ENCODE results near the gene LRRC72. TPM values are rescaled to one million over a fixed set of nuclear protein-coding genes. Genes with fewer than 3 reads are reported as not detected.
"Not testable (repeated sequence)": the region's sequence is repeated elsewhere in the genome, so short reads cannot be mapped to it uniquely, and the experiment has no call there.

Gene LRRC72
- polyA plus RNA-seq, 1 donor, result not detected

DNA sequence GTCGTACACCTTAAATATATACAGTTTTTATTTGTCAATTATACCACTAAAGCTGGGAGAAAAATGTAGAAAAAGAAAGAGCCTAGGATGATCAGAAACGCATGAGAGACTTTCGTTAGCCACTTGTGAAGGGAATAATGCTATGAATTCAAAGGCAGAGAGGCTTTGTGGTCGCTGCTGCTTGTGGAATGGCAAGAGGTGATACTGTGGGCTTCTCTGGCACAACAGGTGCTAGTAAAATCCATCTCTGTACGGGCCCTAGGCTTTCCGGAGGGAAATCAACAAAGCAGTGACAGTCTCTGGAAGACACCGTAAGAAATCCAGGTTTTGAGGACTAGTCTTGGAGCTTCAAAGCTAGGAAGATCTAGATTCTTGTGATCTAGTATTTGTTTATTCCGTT, 52.6 kb downstream of the LRRC72 start:
- no peak for DNase-seq (ENCODE audit: low read depth)

GRCh38 chr7:16581286-16581685, 54.7 kb downstream of the LRRC72 start:
- DNase-seq (ENCODE audit: low read depth), result no peak

GRCh38 chr7:16583834-16584233, 57.2 kb downstream of the LRRC72 start:
- DNase-seq (ENCODE audit: low read depth), result no peak

GRCh38 chr7:16585540-16585939, 58.9 kb downstream of the LRRC72 start:
- no peak for DNase-seq (ENCODE audit: low read depth)

DNA sequence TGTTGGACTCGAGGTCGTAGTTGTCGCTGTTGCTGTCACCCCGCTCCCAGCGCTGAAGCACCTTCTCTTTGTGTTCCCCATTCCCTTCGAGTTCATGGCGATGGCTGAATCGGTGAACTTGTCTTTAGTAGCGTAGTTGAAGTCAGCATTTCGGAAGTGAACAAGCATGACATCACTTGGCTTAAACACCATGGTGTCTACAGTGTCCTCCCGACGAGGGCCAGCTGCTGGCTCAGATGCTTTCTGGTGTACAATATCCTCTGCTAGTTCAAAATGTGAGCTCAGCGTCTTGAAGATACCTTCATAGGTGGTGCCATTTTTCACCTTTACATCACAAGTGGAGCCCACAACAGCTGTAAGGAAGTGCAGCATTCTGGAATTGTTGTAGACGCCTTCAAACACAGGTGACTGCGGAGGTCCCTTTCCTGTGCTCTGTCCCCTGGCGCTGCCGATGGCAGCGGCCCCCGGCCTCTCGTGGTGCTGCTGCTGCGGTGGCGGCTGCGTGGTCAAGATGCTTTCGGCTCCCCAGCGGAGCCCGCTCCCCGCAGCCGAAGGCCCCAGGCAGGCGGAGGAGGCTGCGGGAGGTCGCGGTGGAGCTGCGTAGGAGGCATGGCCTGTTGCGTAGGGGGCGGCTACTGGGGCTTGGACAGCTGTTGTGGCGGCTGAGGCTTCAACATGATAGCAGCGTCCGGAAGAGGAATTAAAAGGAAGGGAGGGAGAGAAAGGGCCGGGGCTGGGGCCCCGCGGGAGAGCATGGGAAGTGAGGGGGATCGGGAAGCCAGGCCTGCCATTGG, 59.7 kb downstream of the LRRC72 start:
- no peak for DNase-seq (ENCODE audit: low read depth)

GRCh38 chr7:16587129-16587528, 60.5 kb downstream of the LRRC72 start:
- DNase-seq (ENCODE audit: low read depth), result no peak

GRCh38 chr7:16587790-16588189, 61.2 kb downstream of the LRRC72 start:
- DNase-seq (ENCODE audit: low read depth), result no peak

DNA sequence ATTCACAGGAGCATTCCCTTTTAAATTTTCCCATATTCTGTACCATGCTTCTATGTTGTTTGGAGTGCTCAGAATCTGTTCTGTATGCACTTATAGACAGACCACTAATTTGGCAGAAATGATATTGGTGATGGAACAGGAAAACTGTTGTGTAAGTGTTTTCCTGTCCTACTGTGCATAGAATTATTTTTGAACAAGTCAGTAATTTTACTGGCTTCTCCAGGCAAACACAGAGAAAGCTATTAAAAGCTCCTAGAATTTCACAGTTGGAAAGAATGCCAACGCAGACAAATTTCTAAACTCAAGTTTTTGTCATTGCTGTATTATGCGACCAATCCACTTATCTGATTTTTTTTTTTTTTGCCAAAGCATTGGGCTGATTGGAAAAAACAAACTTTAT, 63.3 kb downstream of the LRRC72 start:
- DNase-seq (ENCODE audit: low read depth), result no peak

DNA sequence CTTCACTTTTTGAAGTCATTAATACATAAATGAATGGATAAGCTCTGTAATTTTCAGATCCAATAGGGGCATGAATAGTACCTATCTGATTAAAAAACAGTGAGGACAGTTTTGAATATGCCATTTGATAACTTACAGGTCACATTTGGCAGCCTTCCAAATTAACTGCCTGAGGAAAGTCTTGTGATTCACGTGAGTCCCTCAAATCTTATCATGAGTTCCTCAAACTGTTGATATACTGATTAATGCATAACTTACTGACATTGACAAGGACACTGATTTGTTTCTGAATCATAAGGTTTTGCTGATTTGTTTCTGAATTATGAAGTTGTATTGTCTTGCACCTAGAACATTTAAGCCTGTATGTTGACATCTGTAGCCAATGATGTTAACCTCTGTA, 63.8 kb downstream of the LRRC72 start:
- no peak for DNase-seq (ENCODE audit: low read depth)

- no peak for DNase-seq (ENCODE audit: low read depth)
Measured at GRCh38 chr7:16592395-16592794, 65.8 kb downstream of the LRRC72 start.

- no peak for DNase-seq (ENCODE audit: low read depth)
Measured at GRCh38 chr7:16594061-16594460, 67.4 kb downstream of the LRRC72 start.

DNA sequence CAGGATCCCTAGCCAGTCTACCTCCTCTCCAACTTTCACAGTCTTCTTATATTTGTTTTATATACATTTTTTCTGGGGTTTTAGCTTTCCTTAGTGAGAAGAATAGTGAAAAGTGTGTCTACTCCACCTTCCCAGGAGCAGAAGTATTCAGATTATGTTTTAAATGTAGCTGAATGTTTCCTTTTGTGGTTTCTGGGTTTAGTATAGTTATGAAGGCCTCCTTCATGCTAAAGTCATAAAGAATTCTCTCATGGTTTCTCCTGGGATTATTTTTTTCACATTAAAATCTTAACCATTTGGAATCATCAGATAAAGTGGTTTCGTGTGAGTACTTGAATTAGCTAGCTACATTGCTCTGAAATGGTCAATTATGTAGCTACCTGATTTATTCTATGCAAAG, 68.1 kb downstream of the LRRC72 start:
- no peak for DNase-seq (ENCODE audit: low read depth)

GRCh38 chr7:16595596-16595995, 69.0 kb downstream of the LRRC72 start:
- not testable (repeated sequence) for DNase-seq (ENCODE audit: low read depth)

GRCh38 chr7:16598015-16598414, 71.4 kb downstream of the LRRC72 start:
- no peak for DNase-seq (ENCODE audit: low read depth)

GRCh38 chr7:16599860-16600259, 73.2 kb downstream of the LRRC72 start:
- no peak for DNase-seq (ENCODE audit: low read depth)

- no peak for DNase-seq (ENCODE audit: low read depth)
Measured at GRCh38 chr7:16603633-16604032, 77.0 kb downstream of the LRRC72 start.

GRCh38 chr7:16604054-16604453, 77.4 kb downstream of the LRRC72 start:
- no peak for DNase-seq (ENCODE audit: low read depth)

DNA sequence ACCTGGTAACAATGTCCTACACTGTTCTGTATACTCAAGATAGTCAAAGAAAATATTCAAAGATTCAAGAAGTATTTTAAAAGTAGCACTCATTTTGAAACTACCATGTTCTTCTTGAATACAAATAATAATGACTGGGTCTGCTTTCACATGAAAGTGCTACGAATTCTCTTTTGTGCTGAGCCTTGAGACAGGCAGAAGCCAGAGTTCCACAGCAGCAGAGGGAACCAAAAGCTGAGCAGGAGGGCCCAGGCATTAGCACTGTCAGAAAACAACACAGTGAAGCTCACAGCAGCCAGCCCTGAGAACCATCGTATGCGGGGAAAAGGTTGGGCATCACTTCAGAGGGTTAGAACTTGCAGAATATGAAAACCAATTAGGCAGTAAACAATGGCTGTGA, 80.1 kb downstream of the LRRC72 start:
- no peak for DNase-seq (ENCODE audit: low read depth)

DNA sequence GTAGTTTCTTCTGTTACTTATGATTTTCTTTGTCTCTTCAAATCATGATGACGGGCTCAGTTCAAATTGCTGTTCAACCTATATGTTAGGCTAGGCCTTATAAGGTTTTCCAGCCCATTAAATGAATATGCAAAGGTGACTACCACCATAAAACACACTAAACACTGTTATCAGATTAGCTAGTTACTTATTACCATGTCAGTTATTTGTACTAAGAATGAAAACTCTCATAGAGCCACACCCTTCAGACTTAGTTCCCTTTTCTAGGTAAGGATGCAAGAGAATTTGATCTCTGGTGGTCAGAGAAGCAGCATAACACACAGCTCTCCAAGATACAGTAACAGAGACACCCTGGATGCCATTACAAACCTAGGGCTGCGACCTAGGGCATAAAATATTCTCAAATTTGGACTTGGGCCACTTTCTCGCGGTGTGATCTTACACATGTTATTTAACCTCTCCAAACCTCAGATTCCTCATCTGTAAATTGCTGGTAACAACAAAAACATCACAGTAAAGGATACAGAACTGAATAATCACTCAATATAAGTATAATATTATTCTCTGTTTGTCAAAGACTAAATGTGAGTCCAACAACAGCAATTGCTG, 83.3 kb downstream of the LRRC72 start:
- no peak for DNase-seq (ENCODE audit: low read depth)

- DNase-seq (ENCODE audit: low read depth), result no peak
Measured at GRCh38 chr7:16611711-16612110, 85.1 kb downstream of the LRRC72 start.

DNA sequence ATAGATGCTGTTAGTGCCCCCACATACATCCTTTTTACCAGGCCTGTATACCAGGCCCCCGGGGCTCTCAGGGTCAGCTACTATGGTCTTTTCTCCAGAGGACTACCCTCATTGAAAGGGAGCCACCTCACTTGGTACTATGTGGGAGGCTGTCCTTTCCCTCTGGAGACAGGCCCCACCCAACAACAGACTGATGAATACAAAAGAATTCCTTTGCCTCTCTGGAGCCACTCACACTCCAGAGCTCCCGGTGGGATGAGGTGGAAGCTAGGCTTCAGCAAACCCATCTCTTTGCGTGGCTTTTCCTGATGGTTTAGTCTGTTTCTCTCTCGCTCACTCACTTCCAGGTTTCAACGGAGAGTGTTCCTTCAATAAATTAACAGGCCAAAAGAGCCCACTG, 88.6 kb downstream of the LRRC72 start:
- DNase-seq (ENCODE audit: low read depth), result no peak

- DNase-seq (ENCODE audit: low read depth), result no peak
Measured at GRCh38 chr7:16616122-16616521, 89.5 kb downstream of the LRRC72 start.

- DNase-seq (ENCODE audit: low read depth), result no peak
Measured at GRCh38 chr7:16616542-16616941, 89.9 kb downstream of the LRRC72 start.

DNA sequence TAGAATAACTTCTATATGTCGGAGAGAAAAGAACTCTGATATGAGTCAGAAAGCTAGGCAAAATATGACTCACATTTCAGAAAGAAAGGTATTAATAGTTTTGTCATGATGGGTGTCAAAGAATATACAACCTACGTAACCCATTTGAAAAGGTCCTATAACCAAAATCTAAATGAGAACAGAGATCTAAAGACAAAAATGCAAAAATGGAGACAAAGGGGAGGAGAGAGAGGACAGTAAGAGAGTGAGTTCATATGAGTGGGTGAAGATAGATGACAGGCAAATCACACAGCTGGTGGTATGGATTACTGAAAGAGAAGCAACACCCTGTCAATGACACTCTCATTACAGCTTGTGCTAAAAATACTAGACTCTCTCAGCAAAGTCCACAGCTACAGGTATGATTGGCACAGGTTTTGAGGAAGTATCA, 93.4 kb downstream of the LRRC72 start:
- no peak for DNase-seq (ENCODE audit: low read depth)

Measured in forelimb muscle (tissue), 1 donor.